ENCODE data around the gene PIGU.
"Not testable (repeated sequence)": the region's sequence is repeated elsewhere in the genome, so short reads cannot be mapped to it uniquely, and the experiment has no call there.

The PIGU gene

GRCh38 chr20:34706912-34707784 is 30.3 kb upstream of the PIGU start:
- no peak for DNase-seq

DNA sequence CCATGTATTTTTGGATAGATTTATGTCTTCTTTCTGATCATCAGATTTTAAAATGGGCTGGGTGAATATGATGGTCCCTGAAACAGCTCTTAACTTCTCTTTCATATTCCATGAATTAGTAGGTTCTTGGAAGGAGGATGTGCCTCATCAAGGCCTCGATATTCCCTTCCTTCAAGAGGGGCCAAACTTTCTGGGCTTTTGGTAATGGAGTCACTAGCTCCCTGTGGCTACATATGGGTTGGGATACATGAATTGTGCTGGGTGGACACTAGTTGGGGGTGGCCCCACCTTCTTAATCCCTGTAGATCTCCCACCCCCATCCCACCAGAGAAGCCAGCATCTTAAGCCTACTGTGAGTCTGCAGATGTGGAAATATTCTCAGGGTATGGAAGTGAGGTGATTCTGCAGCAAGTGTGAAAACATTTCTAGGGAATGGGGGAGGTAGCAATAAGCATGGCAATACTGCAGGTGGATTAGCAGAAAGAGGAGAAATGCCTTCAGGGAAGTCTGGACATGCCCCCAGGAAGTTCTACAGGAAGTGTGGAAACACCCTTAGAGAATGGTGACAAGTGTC is 29.5 kb upstream of the PIGU start:
- no peak for DNase-seq

DNA sequence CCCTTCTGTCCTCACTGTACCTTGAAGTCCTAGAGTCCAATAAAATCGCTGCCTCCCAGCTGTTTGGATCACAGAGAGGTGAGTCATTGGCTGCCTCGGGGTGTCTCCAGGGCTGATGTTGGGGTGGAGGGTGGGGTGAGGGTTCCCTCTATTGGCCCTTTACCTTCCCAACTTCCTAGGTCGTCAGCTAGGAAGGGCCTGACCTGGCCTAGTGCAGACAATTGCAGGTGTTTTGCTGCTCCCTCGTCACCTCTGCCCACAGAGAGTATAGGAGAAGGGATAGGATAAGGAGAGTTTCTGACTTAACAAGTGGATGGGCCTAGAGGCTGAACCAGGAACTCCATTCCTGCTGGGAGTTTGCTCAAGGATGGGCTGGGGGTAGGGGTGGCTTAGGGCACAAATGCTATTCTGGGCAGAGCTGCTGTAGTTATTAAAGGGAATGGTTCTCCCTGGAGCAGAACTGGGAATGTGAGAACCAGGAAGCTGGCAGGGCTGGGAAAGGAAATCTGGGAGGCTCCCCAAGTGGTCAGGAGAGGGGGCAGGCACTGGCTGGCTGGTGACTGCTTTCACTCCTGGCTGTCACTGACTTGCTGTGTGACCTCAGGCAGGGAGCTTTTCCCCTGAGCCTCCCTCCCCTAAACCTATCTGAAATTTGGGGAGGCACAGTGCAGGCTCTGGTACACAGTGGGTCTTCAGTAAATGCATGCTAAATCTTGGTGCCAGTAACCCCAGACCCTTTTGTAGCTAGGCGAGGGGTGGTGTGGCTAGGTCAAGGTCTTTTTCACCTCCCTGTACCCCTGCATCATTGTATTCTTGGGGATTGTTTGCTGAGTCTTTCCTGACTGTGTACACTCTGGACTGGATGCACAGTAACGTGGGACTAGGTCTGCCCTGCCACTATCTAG is 28.8 kb upstream of the PIGU start:
- DNase-seq = peak; percentile 55 to 73 (median 63)

- no peak for DNase-seq
Observed at GRCh38 chr20:34705008-34705396, 28.1 kb upstream of the PIGU start.

DNA sequence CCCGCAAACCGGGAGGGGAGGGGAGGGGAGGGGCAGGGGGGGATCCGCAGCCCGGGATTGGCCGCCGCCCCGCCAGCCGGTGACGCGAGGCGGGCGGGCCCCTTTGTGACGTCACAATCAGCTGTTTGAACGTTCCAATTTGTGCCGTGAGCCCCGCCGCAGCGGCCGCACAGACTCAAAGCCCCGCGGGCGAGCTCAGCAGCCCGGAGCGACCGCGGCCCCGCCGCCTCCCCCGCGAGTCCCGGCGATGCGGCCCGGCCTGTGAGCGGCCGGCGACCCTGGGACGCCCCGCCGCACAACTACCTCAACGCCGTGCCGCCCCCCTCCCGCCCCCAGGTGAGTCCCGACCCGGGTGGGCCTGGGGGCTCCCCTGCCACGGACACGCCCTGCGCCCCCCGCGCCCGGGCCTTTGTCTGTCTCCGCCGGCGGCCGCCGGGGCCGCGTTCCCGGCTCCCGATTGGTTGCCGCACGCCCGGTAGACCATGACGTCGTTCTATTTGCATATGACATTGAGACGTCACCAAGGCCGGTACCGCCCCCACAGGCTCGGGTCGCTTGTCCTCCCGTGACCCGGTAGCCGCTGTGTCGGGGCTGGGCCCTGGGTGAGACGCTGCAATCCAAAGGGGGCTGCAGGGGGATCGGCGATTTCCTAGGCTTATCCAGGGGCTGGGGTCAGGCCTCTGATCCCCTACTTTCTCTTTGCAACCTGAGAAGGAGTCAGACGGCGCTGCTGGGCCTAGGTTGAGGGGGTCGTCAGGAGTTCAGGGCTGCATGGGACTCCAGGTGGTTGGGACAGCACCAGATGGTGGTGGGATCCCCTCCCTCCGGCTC is 27.5 kb upstream of the PIGU start, which contains the start of gene TP53INP2:
Gene TP53INP2 (plus strand): TSS at position 168 of the 831 bp plus-strand sequence. CDS start 4,396 bp downstream, outside the sequence.
- DNase-seq = peak; percentile 97

GRCh38 chr20:34703424-34704176 is 26.7 kb upstream of the PIGU start:
- peak; percentile 53 to 69 (median 61) for DNase-seq

DNA sequence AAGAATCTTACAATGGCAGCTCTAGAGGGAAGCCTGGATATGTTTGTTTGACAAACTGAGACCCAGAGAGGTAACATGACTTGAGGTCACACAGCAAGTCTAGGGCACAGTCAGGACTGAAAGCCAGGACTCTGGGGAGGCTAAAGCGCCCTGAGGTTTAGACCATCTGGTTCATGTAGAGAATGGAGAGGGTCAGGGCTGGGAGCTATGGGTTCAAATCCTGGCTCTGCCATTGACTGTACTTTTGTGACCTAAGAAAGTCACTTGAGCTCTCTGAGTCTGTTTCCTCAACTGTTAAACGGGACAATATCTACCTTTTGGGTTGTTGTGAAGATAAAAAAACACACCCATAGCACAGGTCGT is 26.1 kb upstream of the PIGU start:
- no peak for DNase-seq

- no peak for DNase-seq
Observed at GRCh38 chr20:34701405-34702085, 24.7 kb upstream of the PIGU start.

DNA sequence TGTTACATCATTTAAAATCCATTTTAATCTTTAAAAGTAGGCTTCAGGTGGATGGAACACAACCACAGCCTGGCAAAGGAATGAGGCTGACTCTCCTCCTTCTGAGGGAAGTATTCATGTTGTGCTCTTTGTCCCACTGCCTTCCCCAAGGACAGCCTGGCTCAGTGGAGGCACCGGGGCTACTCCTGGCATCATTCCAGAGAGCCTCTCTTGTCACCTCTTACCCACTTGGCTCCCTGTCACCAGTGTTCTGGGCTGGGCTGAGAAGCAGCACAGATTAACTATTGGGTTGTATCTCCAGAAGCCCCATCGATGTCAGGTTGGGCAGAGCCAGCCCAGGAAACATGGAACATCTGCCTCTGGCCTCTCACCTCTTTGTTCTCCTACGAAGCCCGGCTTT is 16.5 kb upstream of the PIGU start:
- DNase-seq = no peak

DNA sequence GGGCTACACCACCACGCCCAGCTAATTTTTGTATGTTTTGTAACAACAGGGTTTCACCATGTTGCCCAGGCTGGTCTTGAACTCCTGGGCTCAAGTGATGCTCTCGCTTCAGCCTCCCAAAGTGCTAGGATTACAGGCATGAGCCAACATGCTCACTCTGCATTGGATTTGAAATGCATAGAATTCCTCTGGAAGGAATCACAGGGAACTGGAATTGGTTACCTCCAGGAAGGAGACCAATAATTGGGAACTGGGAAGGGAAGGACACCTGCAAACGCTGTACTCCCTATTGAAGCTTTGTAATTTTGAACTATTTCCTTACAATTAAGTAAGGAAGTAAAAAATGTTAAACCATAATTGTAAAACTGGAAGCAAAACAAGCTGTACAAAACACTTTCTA is 14.9 kb upstream of the PIGU start:
- no peak for DNase-seq

DNA sequence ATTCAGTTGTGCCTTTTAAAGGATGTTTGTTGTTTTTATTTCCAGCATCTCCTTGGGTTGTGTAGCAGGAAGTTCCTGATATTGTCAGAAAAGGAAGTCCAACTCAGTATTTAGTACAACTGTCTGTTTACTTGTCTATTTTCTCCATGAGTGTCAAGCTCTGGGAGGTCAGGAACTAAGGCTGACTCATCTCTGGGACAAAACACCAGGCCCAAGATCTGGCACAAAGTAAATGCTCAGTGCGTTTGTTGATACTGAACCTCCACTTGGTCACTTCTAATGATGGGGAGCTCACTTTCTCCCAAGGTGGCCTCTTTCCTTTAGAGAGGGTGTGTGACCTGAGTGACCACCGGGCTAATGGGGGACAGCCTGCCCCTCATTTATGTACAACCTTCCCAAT is 12.6 kb upstream of the PIGU start:
- DNase-seq = peak; percentile 45 to 67 (median 60)

- no peak for DNase-seq
Observed at GRCh38 chr20:34683667-34684066, 6.8 kb upstream of the PIGU start.

GRCh38 chr20:34680586-34681175 is 3.8 kb upstream of the PIGU start:
- peak; percentile 31 to 82 (median 82) for DNase-seq

DNA sequence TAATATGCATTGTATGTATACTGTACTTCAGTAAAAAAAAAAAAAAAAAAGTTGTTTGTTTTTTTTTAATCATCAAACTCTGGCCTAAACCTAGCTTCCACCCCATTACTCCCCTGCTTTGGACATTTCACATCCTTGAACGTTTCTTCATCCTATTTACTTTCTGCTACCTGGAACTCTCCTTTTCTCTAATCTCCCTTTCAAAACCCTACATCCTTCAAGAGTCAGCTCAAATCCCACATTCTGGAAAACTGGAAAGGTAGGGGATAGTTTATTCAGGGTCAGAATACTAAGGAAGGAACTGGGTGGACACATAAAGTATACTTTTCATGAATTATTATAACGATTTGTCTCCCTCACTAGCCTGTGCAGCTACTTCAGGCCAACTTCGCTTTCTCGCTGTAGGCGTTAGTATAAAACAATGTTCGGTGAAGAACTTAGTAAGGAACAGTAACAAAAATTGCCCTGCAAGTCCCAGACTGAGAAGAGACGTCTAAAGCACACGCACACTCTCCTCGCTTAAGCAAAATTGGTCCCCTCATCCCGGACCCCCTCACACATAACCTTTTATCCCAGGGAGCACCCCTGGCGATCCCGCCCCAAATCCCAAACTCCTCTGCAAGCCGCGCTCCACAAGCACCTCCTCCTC is 775 bp downstream of the PIGU start:
- DNase-seq = peak in 1 of 3 donors; percentile 14

GRCh38 chr20:34675561-34675960 is 1.3 kb downstream of the PIGU start:
- DNase-seq = no peak

- no peak for DNase-seq
Observed at GRCh38 chr20:34673412-34673811, 3.5 kb downstream of the PIGU start.

DNA sequence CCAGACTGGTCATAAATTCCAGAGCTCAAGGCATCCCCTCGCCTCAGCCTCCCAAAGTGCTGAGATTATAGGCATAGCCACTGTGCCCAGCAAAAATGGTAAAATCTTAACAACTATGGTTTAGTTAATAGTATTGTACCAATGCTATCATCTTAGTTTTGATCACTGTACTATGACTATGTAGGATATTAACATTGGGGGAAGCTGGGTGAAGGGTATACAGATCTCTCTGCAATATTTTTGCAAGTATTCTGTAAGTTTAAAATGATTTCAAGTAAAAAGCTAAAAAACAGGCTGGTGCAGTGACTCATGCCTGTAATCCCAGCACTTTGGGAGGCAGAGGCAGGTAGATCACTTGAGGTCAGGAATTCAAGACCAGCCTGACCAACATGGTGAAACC is 7.8 kb downstream of the PIGU start:
- no peak for DNase-seq

- DNase-seq = not testable (repeated sequence)
Observed at GRCh38 chr20:34664751-34665150, 12.1 kb downstream of the PIGU start.

DNA sequence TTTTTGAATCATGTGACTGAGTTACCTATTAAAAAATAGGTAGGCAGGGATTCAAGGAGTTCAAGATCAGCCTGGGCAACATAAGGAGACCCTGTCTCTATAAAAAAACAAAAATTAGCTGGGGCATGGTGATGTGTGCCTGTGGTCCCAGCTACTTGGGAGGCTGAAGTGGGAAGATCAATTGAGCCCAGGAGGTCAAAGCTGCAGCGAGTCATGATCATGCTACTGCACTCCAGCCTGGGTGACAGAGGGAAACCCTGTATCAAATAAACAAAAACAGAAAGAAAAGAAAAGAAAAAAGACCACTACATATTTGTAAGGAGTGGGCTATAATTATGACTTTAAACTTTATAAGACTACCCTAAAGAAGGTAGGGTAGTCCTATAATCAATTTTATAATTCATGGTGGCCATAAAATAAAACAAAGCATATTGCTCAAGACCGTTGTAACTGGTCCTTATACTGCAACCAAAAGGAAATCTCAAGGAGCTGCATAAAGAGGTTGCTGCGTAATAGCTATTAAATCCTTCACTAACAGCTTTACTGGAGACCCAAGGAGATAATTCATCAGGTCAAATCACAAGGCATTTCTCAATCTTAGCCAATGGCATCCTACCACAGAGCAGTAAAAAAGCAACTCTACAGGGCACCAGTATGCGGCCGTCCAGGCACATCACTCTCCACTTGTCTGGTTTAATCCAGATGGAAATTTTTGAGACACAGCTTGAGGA is 13.5 kb downstream of the PIGU start:
- no peak for DNase-seq
